Colonic mucosa (tissue), 4 donors: ENCODE measurements around the gene RNF150. TPM values are rescaled to one million over a fixed set of nuclear protein-coding genes. Genes with fewer than 3 reads are reported as not detected.

Experiments
- DNase-seq: peaks from one replicate; pipeline ENCODE4 v3.0.0-alpha.2; 2020
- H3K27ac ChIP-seq: fragments of 200-600 bp; one replicate; pipeline ENCODE4 v1.8.0; 2021
- H3K27me3 ChIP-seq: fragments of 200-600 bp; one replicate; pipeline ENCODE4 v1.8.0; 2021
- H3K36me3 ChIP-seq: fragments of 200-600 bp; one replicate; pipeline ENCODE4 v1.8.0; 2021
- H3K4me1 ChIP-seq: fragments of 200-600 bp; one replicate; pipeline ENCODE4 v1.8.0; 2021; ENCODE audit warnings: mild to moderate bottlenecking
- H3K4me3 ChIP-seq: fragments of 200-600 bp; one replicate; pipeline ENCODE4 v1.8.0; 2021
- H3K9ac ChIP-seq, 2 donors: one replicate each; pipeline ENCODE4 v1.7.0; 2013; ENCODE audit warnings: control low read depth in 2 of 2, low read depth in 2 of 2, low read length in 2 of 2
- H3K9me3 ChIP-seq: fragments of 200-600 bp; one replicate; pipeline ENCODE4 v1.8.0; 2021
- intact Hi-C: fragments of 100-400 bp; cut with DNase I; formaldehyde crosslinking; loops from one replicate; pipeline ENCODE4 v1.14.1; 2022
- total RNA-seq, 2 donors: library from RNA; stranded (reverse); fragmentation: NEBNext Ultra II Directional in 1 of 2; extraction: Animal tissue kit (Norgen Biotek cat#: 25700) in 1 of 2; gene quantifications; one replicate each; pipeline ENCODE4 v1.2.1, GENCODE V29; 2021
- TF ChIP-seq, protein P1 (sequence below): fragments of 200-600 bp; IDR thresholded peaks from one replicate; pipeline ENCODE4 v1.8.0; 2022; ENCODE audit warnings: antibody characterized with exemption, mild to moderate bottlenecking
- donor health status: healthy.
- donor health status: DM: no; HTN: no; CAD: no.
- donor health status: DM: no; HTN: no; CAD: no.

Gene RNF150
- total RNA-seq, 2 donors from 2014 or later: 0.86 to 6.9 TPM

DNA sequence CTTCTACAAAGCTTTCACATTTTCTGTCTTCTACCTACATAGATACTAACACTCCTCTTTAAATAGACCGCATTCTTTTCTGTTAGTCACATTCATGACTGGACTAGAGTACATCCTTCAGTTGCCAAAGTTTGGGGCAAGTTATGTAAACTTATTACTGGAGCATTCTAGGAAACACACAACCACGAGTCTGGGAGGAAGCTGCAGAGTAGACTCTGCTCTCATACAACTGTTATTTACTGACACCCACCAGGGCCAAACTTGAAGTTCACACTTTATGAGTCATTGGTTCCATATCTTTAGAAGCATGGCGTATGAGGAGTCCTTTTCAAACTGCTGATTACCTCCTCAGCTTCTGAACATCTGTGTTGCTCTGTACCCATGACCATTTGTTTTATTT is 87.0 kb downstream of the RNF150 start:
- intact Hi-C loops: no loop called here
- TF ChIP-seq, protein P1, sequence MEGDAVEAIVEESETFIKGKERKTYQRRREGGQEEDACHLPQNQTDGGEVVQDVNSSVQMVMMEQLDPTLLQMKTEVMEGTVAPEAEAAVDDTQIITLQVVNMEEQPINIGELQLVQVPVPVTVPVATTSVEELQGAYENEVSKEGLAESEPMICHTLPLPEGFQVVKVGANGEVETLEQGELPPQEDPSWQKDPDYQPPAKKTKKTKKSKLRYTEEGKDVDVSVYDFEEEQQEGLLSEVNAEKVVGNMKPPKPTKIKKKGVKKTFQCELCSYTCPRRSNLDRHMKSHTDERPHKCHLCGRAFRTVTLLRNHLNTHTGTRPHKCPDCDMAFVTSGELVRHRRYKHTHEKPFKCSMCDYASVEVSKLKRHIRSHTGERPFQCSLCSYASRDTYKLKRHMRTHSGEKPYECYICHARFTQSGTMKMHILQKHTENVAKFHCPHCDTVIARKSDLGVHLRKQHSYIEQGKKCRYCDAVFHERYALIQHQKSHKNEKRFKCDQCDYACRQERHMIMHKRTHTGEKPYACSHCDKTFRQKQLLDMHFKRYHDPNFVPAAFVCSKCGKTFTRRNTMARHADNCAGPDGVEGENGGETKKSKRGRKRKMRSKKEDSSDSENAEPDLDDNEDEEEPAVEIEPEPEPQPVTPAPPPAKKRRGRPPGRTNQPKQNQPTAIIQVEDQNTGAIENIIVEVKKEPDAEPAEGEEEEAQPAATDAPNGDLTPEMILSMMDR: no peak
- Histone ChIP-seq H3K9me3 (no peaks in the 10 kb centered on the region), H3K4me3 (no peak overlapping the region), H3K36me3 (no peaks in the 10 kb centered on the region), H3K4me1 (no peaks in the 10 kb centered on the region), H3K27me3 (no peaks in the 10 kb centered on the region), H3K27ac (no peak overlapping the region), H3K9ac (no peak overlapping the region)
- no peak for DNase-seq

DNA sequence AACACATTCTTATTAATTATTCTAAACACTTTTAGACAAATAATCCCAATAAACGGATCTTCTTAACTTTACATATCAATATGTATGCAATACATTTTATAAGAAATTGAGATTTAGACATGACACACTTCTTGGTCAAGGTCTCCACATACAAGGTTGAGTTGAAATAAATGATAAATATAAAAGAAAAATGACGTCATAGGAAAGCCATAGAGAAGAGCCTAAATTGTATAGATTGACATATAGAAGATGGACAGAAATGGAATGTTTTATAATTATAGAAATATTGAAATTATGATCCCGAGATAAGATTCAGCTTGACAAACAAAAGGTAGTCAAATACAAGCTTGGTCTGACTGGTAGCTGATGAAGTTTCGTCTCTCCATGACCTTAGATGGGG is 87.4 kb downstream of the RNF150 start:
- TF ChIP-seq, protein P1: no peak
- no peak overlapping the region for H3K27ac ChIP-seq
- intact Hi-C loops: no loop called here

DNA sequence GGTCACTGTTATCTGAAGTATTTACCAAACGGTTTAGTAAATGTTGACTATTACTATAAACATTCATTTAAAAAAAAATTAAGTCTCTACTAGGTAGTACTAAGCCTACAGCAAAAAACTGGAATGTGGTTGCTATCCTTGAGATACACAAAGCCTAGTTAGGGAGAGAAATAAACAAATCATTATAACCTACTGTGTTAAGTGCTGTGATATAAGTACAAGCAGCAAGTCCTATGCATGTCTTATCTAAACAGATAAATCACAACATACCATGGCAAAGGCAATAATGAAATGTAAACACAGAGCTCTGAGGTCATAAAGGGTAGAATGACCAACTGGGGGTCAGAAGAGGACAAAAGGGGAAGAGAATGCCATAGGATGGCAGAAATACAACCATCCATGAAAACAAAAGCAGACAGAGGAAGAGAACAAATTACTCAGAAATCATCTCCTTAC is 92.2 kb downstream of the RNF150 start:
- Histone ChIP-seq H3K9ac (no peak overlapping the region), H3K4me1 (no peaks in the 10 kb centered on the region), H3K36me3 (no peaks in the 10 kb centered on the region), H3K9me3 (no peaks in the 10 kb centered on the region), H3K27ac (no peak overlapping the region), H3K27me3 (no peaks in the 10 kb centered on the region), H3K4me3 (no peak overlapping the region)
- intact Hi-C loops: no loop called here
- TF ChIP-seq, protein P1: no peak
- DNase-seq: no peak

More for the DNA sequence above, 87.4 kb downstream of the RNF150 start:
- no peaks in the 10 kb centered on the region for H3K36me3 ChIP-seq
- no peaks in the 10 kb centered on the region for H3K4me1 ChIP-seq
- DNase-seq: no peak
- H3K27me3 ChIP-seq: no peaks in the 10 kb centered on the region
- no peak overlapping the region for H3K4me3 ChIP-seq
- H3K9me3 ChIP-seq: no peaks in the 10 kb centered on the region
- no peak overlapping the region for H3K9ac ChIP-seq

DNA sequence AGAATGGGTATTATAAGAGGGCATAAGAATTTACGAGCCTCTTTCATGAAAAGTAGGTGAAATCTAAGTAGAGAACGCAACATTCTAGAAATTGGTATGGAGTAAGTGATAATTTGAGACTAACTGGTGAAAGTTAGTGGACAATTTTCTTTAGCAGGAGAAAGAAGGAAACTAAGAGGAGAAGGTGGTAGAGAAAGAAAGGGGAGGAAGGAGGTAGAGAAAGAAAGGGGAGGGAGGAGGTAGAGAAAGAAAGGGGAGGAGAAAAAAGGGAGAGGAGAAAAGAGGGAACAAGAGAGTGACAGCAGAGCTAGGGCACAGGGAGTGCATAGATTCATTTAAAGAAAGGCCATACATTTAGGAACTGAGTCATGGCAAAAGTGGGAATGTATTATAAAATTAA is 94.1 kb downstream of the RNF150 start:
- H3K4me3 ChIP-seq: no peak overlapping the region
- intact Hi-C loops: no loop called here
- H3K9ac ChIP-seq: no peak overlapping the region
- no peaks in the 10 kb centered on the region for H3K4me1 ChIP-seq
- no peaks in the 10 kb centered on the region for H3K9me3 ChIP-seq
- TF ChIP-seq, protein P1: no peak
- no peaks in the 10 kb centered on the region for H3K27me3 ChIP-seq
- no peaks in the 10 kb centered on the region for H3K36me3 ChIP-seq
- DNase-seq: no peak
- no peak overlapping the region for H3K27ac ChIP-seq

DNA sequence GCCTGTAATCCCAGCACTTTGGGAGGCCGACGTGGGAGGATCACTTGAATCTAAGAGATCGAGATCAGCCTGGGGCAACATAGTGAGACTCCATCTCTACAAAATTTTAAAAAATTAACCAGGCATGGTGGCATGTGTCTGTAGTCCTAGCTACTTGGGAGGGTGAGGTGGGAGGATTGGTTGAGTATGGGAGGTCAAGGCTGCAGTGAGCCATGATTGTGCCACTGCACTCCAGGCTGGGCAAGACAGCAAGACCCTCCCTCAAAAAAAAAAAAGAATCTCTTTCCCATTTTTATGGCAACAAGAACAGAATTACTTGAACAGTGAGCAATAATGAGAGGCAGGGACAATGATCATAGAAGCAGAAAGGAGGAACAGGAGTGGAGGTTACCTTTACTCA is 94.8 kb downstream of the RNF150 start:
- DNase-seq: no peak
- no peak overlapping the region for H3K9ac ChIP-seq
- H3K4me3 ChIP-seq: no peak overlapping the region
- H3K4me1 ChIP-seq: no peaks in the 10 kb centered on the region
- H3K27ac ChIP-seq: no peak overlapping the region
- H3K27me3 ChIP-seq: no peaks in the 10 kb centered on the region
- H3K9me3 ChIP-seq: no peaks in the 10 kb centered on the region
- TF ChIP-seq, protein P1: no peak
- no peaks in the 10 kb centered on the region for H3K36me3 ChIP-seq
- intact Hi-C loops: no loop called here

DNA sequence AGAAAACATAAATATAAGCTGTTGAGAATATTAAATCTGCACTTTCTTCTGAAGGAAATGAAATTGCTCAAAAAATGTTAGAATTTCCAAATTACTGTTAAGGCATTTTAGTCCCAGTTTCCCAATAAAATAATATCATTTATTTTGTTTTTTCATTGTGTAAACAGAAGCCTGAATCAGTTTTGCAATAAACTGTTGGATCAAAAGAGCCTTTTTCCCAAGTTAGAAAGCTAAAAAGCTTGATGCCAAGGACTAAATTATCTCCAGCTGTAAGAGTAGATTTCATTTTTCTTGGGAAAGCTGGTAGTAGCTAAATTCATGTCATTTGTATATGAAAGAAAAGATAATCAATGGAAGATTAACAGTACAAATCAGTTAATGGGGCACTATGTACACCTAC is 95.8 kb downstream of the RNF150 start:
- no peak overlapping the region for H3K9ac ChIP-seq
- H3K27me3 ChIP-seq: no peaks in the 10 kb centered on the region
- TF ChIP-seq, protein P1: no peak
- H3K27ac ChIP-seq: no peak overlapping the region
- H3K36me3 ChIP-seq: no peaks in the 10 kb centered on the region
- no peak for DNase-seq
- no peak overlapping the region for H3K4me3 ChIP-seq
- no peaks in the 10 kb centered on the region for H3K9me3 ChIP-seq
- no peaks in the 10 kb centered on the region for H3K4me1 ChIP-seq
- intact Hi-C loops: no loop called here
